GM10248 (cell line): ENCODE measurements around the gene DDX51.
"Not testable (repeated sequence)": the region's sequence is repeated elsewhere in the genome, so short reads cannot be mapped to it uniquely, and the experiment has no call there.

Source experiments
- CTCF ChIA-PET: fragments of 300-600 bp; sonication (Branson Sonifier 250); formaldehyde crosslinking; extraction: SDS; loops from one replicate; lab custom pipeline; 2021; ENCODE audit warnings: antibody characterized with exemption; lab: Yijun Ruan, JAX
- POLR2A ChIA-PET: fragments of 350-650 bp; sonication (Branson Sonifier 250); formaldehyde crosslinking; extraction: SDS; loops from one replicate; lab custom pipeline; 2020; ENCODE audit warnings: antibody characterized with exemption; lab: Yijun Ruan, JAX
- DNase-seq: peaks from one replicate; pipeline ENCODE4 v3.0.0; 2012; ENCODE audit errors: extremely low spot score
- CTCF ChIP-seq: IDR thresholded peaks from 2 replicates; pipeline ENCODE4 v1.5.1; 2012; ENCODE audit warnings: mild to moderate bottlenecking, low read depth; ENCODE audit errors: extremely low read depth, missing control alignments, control extremely low read depth

The DDX51 gene

GRCh38 chr12:132150780-132151144 lies 6.6 kb upstream of the DDX51 start:
- TF ChIP-seq CTCF, result no peak
- no peak for DNase-seq
- CTCF ChIA-PET, result no interaction called here
- POLR2A ChIA-PET, result no interaction called here

GRCh38 chr12:132149526-132149925 lies 5.4 kb upstream of the DDX51 start:
- DNase-seq, CTCF ChIA-PET, POLR2A ChIA-PET: not testable (repeated sequence)

GRCh38 chr12:132148368-132149045 lies 4.4 kb upstream of the DDX51 start:
- no peak for TF ChIP-seq CTCF
- ChIA-PET CTCF (no interaction called here), POLR2A (no interaction called here)
- no peak for DNase-seq

GRCh38 chr12:132147423-132148367 lies 3.6 kb upstream of the DDX51 start:
- ChIA-PET POLR2A (no interaction called here), CTCF (interaction anchor here (0.9 to 1.1 kb wide), 2 partner anchors 15 to 491 kb away, joined by 3 to 4 read pairs; no protein-coding TSS in a partner anchor)
- DNase-seq, result no peak
- no peak for TF ChIP-seq CTCF

GRCh38 chr12:132146772-132147422 lies 2.8 kb upstream of the DDX51 start:
- DNase-seq, result no peak
- ChIA-PET CTCF (interaction anchor here (0.9 to 1.1 kb wide), 3 partner anchors 16 to 491 kb away, joined by 3 to 4 read pairs (median 3); no protein-coding TSS in a partner anchor), POLR2A (no interaction called here)
- TF ChIP-seq CTCF, result no peak

- ChIA-PET POLR2A (no interaction called here), CTCF (interaction anchor here (1.0 to 1.7 kb wide), 2 partner anchors 8 to 469 kb away, joined by 3 to 11 read pairs; no protein-coding TSS in a partner anchor)
- DNase-seq, result no peak
- TF ChIP-seq CTCF, result no peak
Measured at GRCh38 chr12:132146098-132146497, 2.0 kb upstream of the DDX51 start.

- ChIA-PET CTCF (interaction anchor here (0.7 to 1.7 kb wide), 2 partner anchors 9 kb away, joined by 4 to 11 read pairs; no protein-coding TSS in a partner anchor), POLR2A (interaction anchor here (0.6 kb wide), 1 partner anchor 18 kb away, joined by 4 read pairs; no protein-coding TSS in a partner anchor)
- TF ChIP-seq CTCF, result no peak
- DNase-seq, result no peak
Measured at GRCh38 chr12:132145334-132145733, 1.2 kb upstream of the DDX51 start.
